PC-3 (cell line): ENCODE data around the gene CANT1. TPM values are rescaled to one million over a fixed set of nuclear protein-coding genes. Genes with fewer than 3 reads are reported as not detected.

ENCODE experiments used
- ATAC-seq: fragments of 200-7000 bp; cut with Tn5 transposase; 2 replicates; pipeline ENCODE4 v1.9.1; 2020; ENCODE audit warnings: mild to moderate bottlenecking, moderate library complexity
- BruUV-seq: library from RNA; stranded (reverse); fragments of 400-500 nt; replicated peaks from 2 replicates; lab custom pipeline; 2021; lab: Mats Ljungman, UMichigan
- CTCF ChIA-PET: fragments of 300-600 bp; sonication (Branson Sonifier 250); formaldehyde crosslinking; loops from one replicate; lab custom pipeline; 2022; ENCODE audit warnings: antibody characterized with exemption; lab: Charles Lee
- POLR2A ChIA-PET: fragments of 300-600 bp; sonication (Branson Sonifier 250); formaldehyde crosslinking; loops from one replicate; lab custom pipeline; 2022; ENCODE audit warnings: antibody characterized with exemption; ENCODE audit not compliant: unreplicated experiment; lab: Charles Lee
- DNase-seq: peaks from one replicate; pipeline ENCODE4 v3.0.0-alpha.2; 2015
- H2AFZ ChIP-seq: fragments of 300-600 bp; sonication (generic); 2 replicates; pipeline ENCODE4 v1.6.0; 2016; ENCODE audit warnings: antibody characterized with exemption, low read length
- H3F3A ChIP-seq: fragments of 300-600 bp; sonication (generic); one replicate; pipeline ENCODE4 v1.6.0; 2017; ENCODE audit warnings: antibody characterized with exemption, low read length, control low read depth, mild to moderate bottlenecking; ENCODE audit not compliant: unreplicated experiment
- H3K27ac ChIP-seq: fragments of 300-600 bp; sonication (generic); 2 replicates; pipeline ENCODE4 v1.5.1; 2016; ENCODE audit warnings: mild to moderate bottlenecking, low read length
- H3K27me3 ChIP-seq: fragments of 300-600 bp; sonication (generic); 2 replicates; pipeline ENCODE4 v1.6.1; 2016; ENCODE audit warnings: low read length, mixed read lengths
- H3K36me3 ChIP-seq: fragments of 300-600 bp; sonication (generic); 2 replicates; pipeline ENCODE4 v1.6.1; 2016; ENCODE audit warnings: low read depth, mixed run types, low read length, mixed read lengths
- H3K4me1 ChIP-seq: fragments of 300-600 bp; sonication (generic); 2 replicates; pipeline ENCODE4 v1.5.1; 2016; ENCODE audit warnings: low read length; ENCODE audit not compliant: insufficient read depth
- H3K4me2 ChIP-seq: fragments of 300-600 bp; sonication (generic); 2 replicates; pipeline ENCODE4 v1.6.0; 2016; ENCODE audit warnings: low read length
- H3K4me3 ChIP-seq: fragments of 300-600 bp; sonication (generic); 2 replicates; pipeline ENCODE4 v1.5.1; 2016; ENCODE audit warnings: mild to moderate bottlenecking, low read length, mixed read lengths
- H3K79me2 ChIP-seq: fragments of 300-600 bp; sonication (generic); 2 replicates; pipeline ENCODE4 v1.6.1; 2017; ENCODE audit warnings: low read length, mixed read lengths
- H3K9ac ChIP-seq: fragments of 300-600 bp; sonication (generic); 2 replicates; pipeline ENCODE4 v1.6.0; 2016; ENCODE audit warnings: mild to moderate bottlenecking, low read length
- H3K9me2 ChIP-seq: fragments of 300-600 bp; sonication (generic); replicated peaks from 2 replicates; pipeline ENCODE4 v1.6.1; 2016; ENCODE audit warnings: mixed run types, low read length, mixed read lengths
- H3K9me3 ChIP-seq: fragments of 300-600 bp; sonication (generic); 2 replicates; pipeline ENCODE4 v1.6.1; 2016; ENCODE audit warnings: low read length, mixed read lengths
- H4K20me1 ChIP-seq: fragments of 300-600 bp; sonication (generic); 2 replicates; pipeline ENCODE4 v1.6.1; 2016; ENCODE audit warnings: low read length, mixed read lengths
- EZH2 ChIP-seq: fragments of 300-600 bp; sonication (generic); IDR thresholded peaks from one replicate; pipeline ENCODE4 v1.6.1; 2017; ENCODE audit warnings: antibody characterized with exemption, mild to moderate bottlenecking, low read length; ENCODE audit not compliant: unreplicated experiment
- EZH2phosphoT487 ChIP-seq: fragments of 300-600 bp; sonication (generic); IDR thresholded peaks from 2 replicates; pipeline ENCODE4 v1.6.1; 2018; ENCODE audit warnings: mild to moderate bottlenecking, antibody characterized with exemption, low read length, borderline replicate concordance
- intact Hi-C: fragments of 100-400 bp; cut with micrococcal nuclease; formaldehyde crosslinking; loops from 2 replicates; pipeline ENCODE4 v1.9.0; 2023
- total RNA-seq: library from RNA; depleted of rRNA; stranded (reverse); fragments of >200 nt; gene quantifications from 2 replicates; pipeline ENCODE4 v1.2.3, GENCODE V29; 2014
- TF ChIP-seq, protein P1 (sequence below): fragments of 300-600 bp; sonication (generic); conservative IDR thresholded peaks from 2 replicates; pipeline ENCODE4 v1.5.1; 2017; ENCODE audit warnings: antibody characterized with exemption, low read depth, mild to moderate bottlenecking, low read length

The CANT1 gene
- total RNA-seq, 1 experiment from 2014 or later: 191 TPM

DNA sequence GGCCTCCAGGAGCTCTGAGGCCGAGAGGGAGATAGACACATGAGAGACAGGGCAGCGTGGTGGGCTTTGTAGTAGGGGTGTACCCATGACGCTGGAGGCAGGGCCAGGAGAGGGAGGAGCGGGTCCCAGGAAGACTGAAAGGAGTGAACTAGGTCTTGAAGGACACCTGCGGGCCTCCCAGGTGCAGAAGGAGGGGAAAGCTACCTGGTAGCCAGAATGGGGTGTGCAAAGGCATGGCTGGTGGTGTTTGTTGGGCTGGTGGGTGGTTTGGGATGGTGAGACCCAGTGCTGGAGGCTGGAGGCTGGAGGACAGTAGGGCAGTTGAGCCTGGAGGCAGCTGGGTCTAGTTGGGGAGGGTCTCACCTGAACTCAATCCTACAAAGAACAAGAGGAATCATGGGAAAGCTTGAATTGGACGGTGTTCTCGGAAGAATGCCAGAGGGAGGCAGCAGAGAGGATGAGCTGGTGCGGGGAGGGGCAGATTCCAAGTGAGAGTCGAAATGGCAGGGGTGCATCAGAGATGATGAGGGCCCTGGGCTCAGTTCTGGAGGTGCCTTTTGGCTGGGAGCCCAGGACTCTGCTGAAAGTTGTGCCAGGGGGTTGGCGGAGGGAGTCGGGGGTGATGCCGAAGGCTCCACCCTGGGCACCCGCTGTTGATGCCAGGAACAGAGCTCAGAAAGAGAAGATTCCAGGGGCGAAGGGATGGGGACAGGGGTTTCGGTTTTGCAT is 35.6 kb upstream of the CANT1 start:
- peaks cover 8% of the 10 kb centered on the region for H3K4me1 ChIP-seq
- no peaks in the 10 kb centered on the region for H3K27me3 ChIP-seq
- ATAC-seq: no peak
- BruUV-seq: no TSS peak
- no peak overlapping the region for H3K9ac ChIP-seq
- H3F3A ChIP-seq: no peaks in the 10 kb centered on the region
- H3K36me3 ChIP-seq: no peaks in the 10 kb centered on the region
- intact Hi-C loops: no loop called here
- no peaks in the 10 kb centered on the region for H3K9me3 ChIP-seq
- H3K27ac ChIP-seq: no peak overlapping the region
- H3K4me2 ChIP-seq: no peak overlapping the region
- CTCF ChIA-PET: interaction anchor here (0.5 to 1.7 kb wide), 11 partner anchors 9 to 350 kb away, joined by 3 to 22 read pairs (median 4); no protein-coding TSS in a partner anchor
- DNase-seq: no peak
- H3K79me2 ChIP-seq: no peaks in the 10 kb centered on the region
- H2AFZ ChIP-seq: no peak overlapping the region
- no peaks in the 10 kb centered on the region for H3K9me2 ChIP-seq
- no peak for TF ChIP-seq EZH2phosphoT487
- TF ChIP-seq, protein P1, sequence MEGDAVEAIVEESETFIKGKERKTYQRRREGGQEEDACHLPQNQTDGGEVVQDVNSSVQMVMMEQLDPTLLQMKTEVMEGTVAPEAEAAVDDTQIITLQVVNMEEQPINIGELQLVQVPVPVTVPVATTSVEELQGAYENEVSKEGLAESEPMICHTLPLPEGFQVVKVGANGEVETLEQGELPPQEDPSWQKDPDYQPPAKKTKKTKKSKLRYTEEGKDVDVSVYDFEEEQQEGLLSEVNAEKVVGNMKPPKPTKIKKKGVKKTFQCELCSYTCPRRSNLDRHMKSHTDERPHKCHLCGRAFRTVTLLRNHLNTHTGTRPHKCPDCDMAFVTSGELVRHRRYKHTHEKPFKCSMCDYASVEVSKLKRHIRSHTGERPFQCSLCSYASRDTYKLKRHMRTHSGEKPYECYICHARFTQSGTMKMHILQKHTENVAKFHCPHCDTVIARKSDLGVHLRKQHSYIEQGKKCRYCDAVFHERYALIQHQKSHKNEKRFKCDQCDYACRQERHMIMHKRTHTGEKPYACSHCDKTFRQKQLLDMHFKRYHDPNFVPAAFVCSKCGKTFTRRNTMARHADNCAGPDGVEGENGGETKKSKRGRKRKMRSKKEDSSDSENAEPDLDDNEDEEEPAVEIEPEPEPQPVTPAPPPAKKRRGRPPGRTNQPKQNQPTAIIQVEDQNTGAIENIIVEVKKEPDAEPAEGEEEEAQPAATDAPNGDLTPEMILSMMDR: no peak
- no peak for TF ChIP-seq EZH2
- H4K20me1 ChIP-seq: no peaks in the 10 kb centered on the region
- POLR2A ChIA-PET: no interaction called here
- H3K4me3 ChIP-seq: no peak overlapping the region

DNA sequence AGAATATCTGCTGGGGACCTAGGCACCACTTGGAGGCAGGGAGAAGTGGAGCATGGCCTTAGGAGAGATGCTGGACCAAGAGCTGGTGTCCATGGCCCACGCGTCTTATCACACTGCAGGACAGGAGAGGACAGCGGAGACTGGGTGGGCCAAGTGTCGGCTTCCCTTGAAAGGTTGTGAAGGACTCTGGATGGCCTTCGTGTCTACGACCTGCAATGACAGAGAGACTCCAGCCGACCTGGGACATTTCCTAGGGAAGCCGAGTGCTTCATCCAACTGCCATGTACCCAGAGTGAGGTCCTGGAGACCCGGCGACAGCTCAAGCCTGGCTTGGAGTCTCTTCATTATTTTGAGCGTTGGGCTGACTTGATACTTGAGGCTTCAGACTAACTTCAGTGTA is 34.9 kb upstream of the CANT1 start:
- no peak for ATAC-seq
- Histone ChIP-seq H3K9ac (no peak overlapping the region), H3K27ac (no peak overlapping the region), H3K4me1 (peaks cover 14% of the 10 kb centered on the region), H4K20me1 (no peaks in the 10 kb centered on the region), H3K4me3 (no peak overlapping the region), H3F3A (no peaks in the 10 kb centered on the region), H3K79me2 (no peaks in the 10 kb centered on the region), H3K9me3 (no peaks in the 10 kb centered on the region), H2AFZ (no peak overlapping the region), H3K4me2 (no peak overlapping the region), H3K36me3 (no peaks in the 10 kb centered on the region), H3K27me3 (no peaks in the 10 kb centered on the region), H3K9me2 (no peaks in the 10 kb centered on the region)
- intact Hi-C loops: no loop called here
- BruUV-seq: no TSS peak
- TF ChIP-seq, protein P1: no peak
- no peak for TF ChIP-seq EZH2phosphoT487
- TF ChIP-seq EZH2: no peak
- DNase-seq: no peak
- ChIA-PET CTCF (interaction anchor here (0.6 to 1.2 kb wide), 3 partner anchors 16 to 65 kb away, joined by 3 to 6 read pairs (median 4); no protein-coding TSS in a partner anchor), POLR2A (no interaction called here)

DNA sequence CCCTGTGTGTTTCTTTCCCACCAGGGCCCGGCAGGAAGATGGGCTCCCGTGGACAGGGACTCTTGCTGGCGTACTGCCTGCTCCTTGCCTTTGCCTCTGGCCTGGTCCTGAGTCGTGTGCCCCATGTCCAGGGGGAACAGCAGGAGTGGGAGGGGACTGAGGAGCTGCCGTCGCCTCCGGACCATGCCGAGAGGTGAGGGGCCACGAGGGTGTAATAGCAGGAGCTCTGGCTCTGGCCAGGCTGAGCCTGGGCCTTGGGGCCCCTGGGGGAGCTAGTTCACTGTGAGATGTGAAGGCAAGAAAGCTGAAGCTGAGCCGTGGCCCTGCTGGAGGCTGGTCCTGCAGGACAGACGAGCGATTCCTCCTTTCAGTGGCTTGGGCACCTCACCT is 34.4 kb upstream of the CANT1 start:
- no peaks in the 10 kb centered on the region for H3K27me3 ChIP-seq
- DNase-seq: no peak
- no peak overlapping the region for H3K9ac ChIP-seq
- H3K36me3 ChIP-seq: no peaks in the 10 kb centered on the region
- H3K4me2 ChIP-seq: no peak overlapping the region
- no peaks in the 10 kb centered on the region for H3K9me2 ChIP-seq
- ATAC-seq: no peak
- H2AFZ ChIP-seq: no peak overlapping the region
- H3K4me1 ChIP-seq: peaks cover 19% of the 10 kb centered on the region
- H3F3A ChIP-seq: no peaks in the 10 kb centered on the region
- H3K9me3 ChIP-seq: no peaks in the 10 kb centered on the region
- H3K27ac ChIP-seq: no peak overlapping the region
- H3K79me2 ChIP-seq: no peaks in the 10 kb centered on the region
- intact Hi-C loops: loop anchor here (2.0 kb wide), 1 partner anchor 57 kb away; no protein-coding TSS in a partner anchor
- no TSS peak for BruUV-seq
- H3K4me3 ChIP-seq: no peak overlapping the region
- CTCF ChIA-PET: interaction anchor here (1.2 kb wide), 1 partner anchor 15 kb away, joined by 6 read pairs; no protein-coding TSS in a partner anchor
- POLR2A ChIA-PET: no interaction called here
- TF ChIP-seq EZH2phosphoT487 (no peak), EZH2 (no peak)
- TF ChIP-seq, protein P1: no peak
- H4K20me1 ChIP-seq: no peaks in the 10 kb centered on the region
